Urinary bladder (tissue), 4 donors: ENCODE measurements around the gene TCEAL1. TPM values are rescaled to one million over a fixed set of nuclear protein-coding genes. Genes with fewer than 3 reads are reported as not detected.
"Not testable (repeated sequence)": the region's sequence is repeated elsewhere in the genome, so short reads cannot be mapped to it uniquely, and the experiment has no call there.

Experiments
- DNase-seq: peaks from one replicate; pipeline ENCODE4 v3.0.0-alpha.2; 2015; ENCODE audit errors: extremely low spot score
- H3K27ac ChIP-seq: one replicate; pipeline ENCODE4 v1.5.1; 2013; ENCODE audit warnings: low read depth, mild to moderate bottlenecking, moderate library complexity
- H3K36me3 ChIP-seq: one replicate; pipeline ENCODE4 v1.6.1; 2013; ENCODE audit warnings: mild to moderate bottlenecking, moderate library complexity; ENCODE audit not compliant: insufficient read depth
- H3K4me1 ChIP-seq: one replicate; pipeline ENCODE4 v1.6.1; 2013; ENCODE audit warnings: mild to moderate bottlenecking, moderate library complexity; ENCODE audit not compliant: insufficient read depth
- H3K4me3 ChIP-seq: one replicate; pipeline ENCODE4 v1.5.1; 2013; ENCODE audit warnings: low read depth, low read length
- WGBS: extraction: QIAGEN DNeasy Blood & Tissue Kit; methylation state at CpG from one replicate; pipeline ENCODE4 v1.1.7; 2013; 5-methylcytosine and 5-hydroxymethylcytosine counted together
- polyA plus RNA-seq: library from polyadenylated mRNA; stranded (reverse); fragments of 200-250 nt; gene quantifications from one replicate; pipeline ENCODE4 v1.2.3, GENCODE V29; 2013
- total RNA-seq: library from RNA; depleted of rRNA; stranded (reverse); fragments of >200 nt; gene quantifications from one replicate; pipeline ENCODE4 v1.2.3, GENCODE V29; 2014
- donor health status: healthy with polysubstance abuse.
- donor health status: healthy.

Gene TCEAL1, protein sequence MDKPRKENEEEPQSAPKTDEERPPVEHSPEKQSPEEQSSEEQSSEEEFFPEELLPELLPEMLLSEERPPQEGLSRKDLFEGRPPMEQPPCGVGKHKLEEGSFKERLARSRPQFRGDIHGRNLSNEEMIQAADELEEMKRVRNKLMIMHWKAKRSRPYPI
- total RNA-seq (48.1 TPM), polyA plus RNA-seq (243 TPM)

DNA sequence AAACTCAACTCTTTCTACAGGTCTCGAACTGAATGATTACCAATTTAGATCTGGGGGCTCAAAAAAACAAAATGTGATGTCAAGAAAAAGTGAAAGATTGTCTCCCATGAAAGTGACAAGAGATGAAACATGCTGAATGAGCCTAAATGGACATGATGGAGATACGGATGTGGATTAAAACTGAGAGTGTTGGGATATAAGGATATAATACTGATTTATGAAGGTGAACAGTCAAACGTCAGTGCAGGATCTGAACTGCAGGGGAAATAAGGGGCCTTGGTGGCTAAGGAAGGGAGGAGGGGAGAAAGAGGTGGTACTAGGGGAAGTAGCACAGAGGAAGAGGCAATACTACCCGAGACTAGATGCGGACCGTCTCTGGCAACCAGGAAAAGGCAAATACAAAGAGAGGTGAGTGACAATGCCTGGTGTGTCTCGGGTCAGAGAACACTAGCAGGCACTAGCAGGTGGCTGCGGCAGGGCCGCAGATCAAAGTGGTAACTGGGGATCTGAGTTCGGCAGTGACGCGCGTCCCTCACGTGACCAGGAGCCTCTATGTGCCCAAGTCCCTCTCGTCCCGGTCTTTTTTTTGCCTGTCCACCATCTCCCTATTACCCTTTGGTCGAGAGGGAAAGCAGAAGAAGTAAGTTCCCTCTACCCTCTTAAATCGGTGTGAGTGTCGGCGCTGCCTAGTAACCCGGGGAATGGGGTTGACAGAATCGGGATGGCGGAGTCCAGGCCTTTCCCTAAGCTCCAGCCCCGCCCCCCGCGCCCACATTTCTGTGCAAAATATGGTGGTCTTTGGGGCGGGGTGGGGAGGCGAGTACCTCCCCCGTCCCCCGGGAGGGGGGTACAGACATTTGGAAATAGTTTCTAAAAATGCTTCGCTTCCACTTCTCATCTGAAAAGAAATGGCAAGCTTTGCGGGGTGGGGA is at the start of gene TCEAL1:
TSS of gene TCEAL1 (plus strand) at position 590 of the 932 bp plus-strand sequence. CDS start 942 bp downstream, outside the sequence.
- Histone ChIP-seq H3K27ac (peak within 1 kb of the TSS; percentile 89), H3K36me3 (no peaks in the 10 kb centered on the region), H3K4me3 (peak within 1 kb of the TSS; percentile 56), H3K4me1 (no peaks in the 10 kb centered on the region)
- 2% methylated on average over 32 of the region's 32 CpGs for WGBS
- DNase-seq, result peak; percentile 36

- DNase-seq, result no peak
Observed at GRCh38 chrX:103584596-103584995, 44.2 kb upstream of the TCEAL1 start.

DNA sequence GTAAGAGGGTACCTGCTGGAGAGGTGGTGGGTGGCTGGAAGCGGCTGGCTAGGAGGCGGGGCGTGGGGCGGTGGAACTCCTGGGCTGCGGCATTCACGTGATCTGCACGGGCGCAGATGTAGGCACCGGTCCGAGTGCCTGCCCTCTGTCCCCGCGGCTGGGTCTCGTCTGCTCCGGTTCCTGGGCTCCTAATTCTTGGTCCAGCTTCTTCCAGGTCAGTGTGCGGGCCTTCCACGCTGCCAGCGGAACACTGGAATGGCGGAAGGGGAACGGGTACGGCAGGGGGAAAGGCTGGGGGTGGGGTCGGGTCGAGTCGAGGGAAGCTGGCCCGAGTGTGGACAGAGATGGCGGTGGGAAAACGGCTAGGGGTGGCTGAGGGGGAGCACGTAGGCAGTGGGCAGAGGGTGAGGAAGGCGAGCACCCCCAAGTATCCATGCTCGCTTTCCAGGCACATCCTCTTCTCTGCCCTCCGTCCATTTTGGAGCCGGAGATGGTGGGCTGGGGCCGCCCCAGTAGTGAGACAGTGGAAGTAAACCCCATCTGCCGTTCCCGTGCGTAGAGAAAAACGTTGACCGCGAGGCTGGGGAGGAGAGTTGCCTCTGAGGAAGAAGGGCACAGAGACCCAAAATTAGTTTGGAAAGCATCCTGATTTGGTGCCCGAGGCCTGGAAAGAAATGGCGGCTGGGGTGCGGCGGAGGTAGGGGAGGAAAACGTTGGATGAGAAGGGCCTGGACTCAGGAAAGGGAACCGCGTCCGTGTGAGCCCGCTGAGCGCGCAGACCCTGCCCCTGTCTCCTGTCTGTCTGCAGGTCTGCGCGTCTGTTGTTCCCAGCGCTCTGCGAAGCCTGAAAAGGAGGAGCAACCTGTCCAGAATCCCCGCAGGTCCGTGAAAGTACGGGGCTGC is 43.1 kb upstream of the TCEAL1 start, which contains the start of gene TCEAL4:
TSS of gene TCEAL4 (plus strand) at position 105 of the 903 bp plus-strand sequence. CDS start 1,161 bp downstream, outside the sequence.
- no peak for DNase-seq
- 1% methylated on average over 56 of the region's 56 CpGs for WGBS
- peak within 1 kb of the TSS; percentile 82 for H3K4me3 ChIP-seq
- H3K36me3 ChIP-seq, result peaks cover 3% of the 10 kb centered on the region
- H3K27ac ChIP-seq, result peak within 1 kb of the TSS; percentile 88
- no peaks in the 10 kb centered on the region for H3K4me1 ChIP-seq

More at GRCh38 chrX:103584596-103584995, 44.2 kb upstream of the TCEAL1 start:
- no peak overlapping the region for H3K27ac ChIP-seq
- peaks cover 3% of the 10 kb centered on the region for H3K36me3 ChIP-seq
- WGBS, result 71% methylated on average over 3 of the region's 3 CpGs
- H3K4me1 ChIP-seq, result no peaks in the 10 kb centered on the region
- H3K4me3 ChIP-seq, result no peak overlapping the region

DNA sequence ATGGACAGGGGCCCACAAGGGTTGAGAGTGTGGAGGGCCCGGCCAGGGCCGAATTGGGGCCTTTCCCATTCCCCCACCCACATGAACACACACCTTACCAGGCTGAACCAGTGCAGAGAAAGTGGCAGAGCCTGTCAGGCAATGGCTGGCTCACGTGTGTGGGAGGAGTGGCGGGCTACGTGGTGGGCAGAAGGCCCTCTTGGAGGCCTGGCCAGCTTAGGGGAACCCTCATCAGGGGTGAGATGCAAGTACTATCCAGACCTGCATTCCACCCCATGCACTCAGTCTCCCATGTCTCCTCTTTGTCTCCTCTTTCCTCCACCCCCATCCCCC is 42.5 kb upstream of the TCEAL1 start:
- H3K4me1 ChIP-seq, result no peaks in the 10 kb centered on the region
- H3K36me3 ChIP-seq, result peaks cover 3% of the 10 kb centered on the region
- peak overlapping the region; percentile 82 for H3K4me3 ChIP-seq
- DNase-seq, result no peak
- H3K27ac ChIP-seq, result peak overlapping the region; percentile 88
- 5% methylated on average over 5 of the region's 5 CpGs for WGBS

GRCh38 chrX:103586659-103587058 is 42.1 kb upstream of the TCEAL1 start:
- Histone ChIP-seq H3K4me1 (no peaks in the 10 kb centered on the region), H3K36me3 (peaks cover 3% of the 10 kb centered on the region), H3K4me3 (peak overlapping the region; percentile 82), H3K27ac (peak overlapping the region; percentile 88)
- WGBS, result 52% methylated on average over 4 of the region's 4 CpGs
- no peak for DNase-seq

GRCh38 chrX:103592295-103592694 is 36.5 kb upstream of the TCEAL1 start:
- not testable (repeated sequence) for DNase-seq, H3K36me3 ChIP-seq, H3K4me3 ChIP-seq, H3K27ac ChIP-seq, H3K4me1 ChIP-seq
- 98% methylated on average over 1 of the region's 1 CpG for WGBS

- not testable (repeated sequence) for H3K36me3 ChIP-seq, H3K4me3 ChIP-seq, DNase-seq, H3K4me1 ChIP-seq, H3K27ac ChIP-seq
- WGBS, result over 99% methylated on average over 6 of the region's 6 CpGs
Observed at GRCh38 chrX:103595202-103595601, 33.6 kb upstream of the TCEAL1 start.

GRCh38 chrX:103607364-103608305 is 21.1 kb upstream of the TCEAL1 start, which contains the start of gene TCEAL3:
TCEAL3 (plus strand) TSS chrX:103607963; CDS start chrX:103609065, 1,102 bp downstream.
- Histone ChIP-seq H3K4me3 (peak within 1 kb of the TSS; percentile 77), H3K4me1 (no peaks in the 10 kb centered on the region), H3K27ac (peak within 1 kb of the TSS; percentile 97), H3K36me3 (no peaks in the 10 kb centered on the region)
- no peak for DNase-seq
- 1% methylated on average over 58 of the region's 59 CpGs for WGBS

DNA sequence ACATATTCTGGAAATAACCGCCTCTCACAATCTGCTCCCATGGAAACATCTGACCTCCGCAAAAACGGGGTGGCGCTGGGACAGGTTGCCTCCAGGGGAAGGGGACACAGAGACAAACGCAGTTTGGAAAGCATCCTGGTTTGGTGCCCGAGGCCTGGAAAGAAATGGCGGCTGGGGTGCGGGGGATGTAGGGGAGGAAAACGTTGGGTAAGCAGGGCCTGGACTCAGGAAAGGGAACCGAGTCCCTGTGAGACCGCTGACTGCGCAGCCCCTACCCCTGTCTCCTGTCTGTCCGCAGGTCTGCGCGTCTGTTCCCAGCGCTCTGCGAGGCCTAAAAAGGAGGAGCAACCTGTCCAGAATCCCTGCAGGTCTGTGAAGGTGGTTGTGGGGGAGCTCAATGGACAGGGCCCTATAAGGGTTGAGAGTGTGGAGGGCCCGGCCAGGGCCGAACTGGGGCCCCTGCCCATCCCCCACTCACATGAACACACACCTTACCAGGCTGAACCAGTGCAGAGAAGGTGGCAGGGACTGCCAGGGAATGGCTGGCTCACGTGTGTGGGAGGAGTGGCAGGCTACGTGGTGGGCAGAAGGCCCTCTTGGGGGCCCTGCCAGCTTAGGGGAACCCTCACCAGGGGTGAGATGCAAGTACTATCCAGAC is 20.3 kb upstream of the TCEAL1 start:
- WGBS, result 10% methylated on average over 21 of the region's 21 CpGs
- H3K4me3 ChIP-seq, result peak overlapping the region; percentile 77
- no peak for DNase-seq
- H3K27ac ChIP-seq, result peak overlapping the region; percentile 97
- H3K4me1 ChIP-seq, result no peaks in the 10 kb centered on the region
- H3K36me3 ChIP-seq, result no peaks in the 10 kb centered on the region

DNA sequence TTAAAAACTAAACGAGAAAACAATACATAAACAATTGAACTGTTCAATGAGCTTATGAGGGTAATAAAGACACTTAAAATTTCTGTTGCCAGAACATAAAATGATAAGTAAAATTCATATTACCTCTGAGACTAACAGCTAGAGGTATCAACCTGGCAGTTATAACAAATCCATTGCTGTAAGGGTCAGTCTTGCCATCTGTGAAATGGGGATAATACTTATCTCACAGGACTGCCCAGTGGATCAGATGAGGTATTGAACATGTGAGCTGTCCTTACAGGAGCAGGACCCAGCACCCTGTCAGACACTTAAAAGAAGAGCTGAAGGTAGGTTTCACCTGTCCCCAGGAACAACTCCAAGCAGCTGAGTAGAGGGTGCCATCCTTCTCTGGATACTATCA is 18.5 kb upstream of the TCEAL1 start:
- DNase-seq, result no peak
- 76% methylated on average over 1 of the region's 1 CpG for WGBS
- H3K4me1 ChIP-seq, result no peaks in the 10 kb centered on the region
- H3K27ac ChIP-seq, result no peak overlapping the region
- H3K4me3 ChIP-seq, result no peak overlapping the region
- no peaks in the 10 kb centered on the region for H3K36me3 ChIP-seq

- DNase-seq, result no peak
- WGBS, result 85% methylated on average over 1 of the region's 1 CpG
- Histone ChIP-seq H3K27ac (no peak overlapping the region), H3K4me3 (no peak overlapping the region), H3K36me3 (no peaks in the 10 kb centered on the region), H3K4me1 (no peaks in the 10 kb centered on the region)
Observed at GRCh38 chrX:103613362-103613890, 15.3 kb upstream of the TCEAL1 start.

GRCh38 chrX:103614999-103615398 is 13.8 kb upstream of the TCEAL1 start:
- H3K4me3 ChIP-seq, result no peak overlapping the region
- WGBS, result 97% methylated on average over 1 of the region's 1 CpG
- no peak overlapping the region for H3K27ac ChIP-seq
- no peaks in the 10 kb centered on the region for H3K36me3 ChIP-seq
- no peak for DNase-seq
- no peaks in the 10 kb centered on the region for H3K4me1 ChIP-seq
